HG03378 (cell line): ENCODE data around the gene LRBA.
A peak's percentile ranks its signal among the peaks of the same experiment; 100 is the strongest.
"Not testable (repeated sequence)": the region's sequence is repeated elsewhere in the genome, so short reads cannot be mapped to it uniquely, and the experiment has no call there.

Source experiments
- ATAC-seq: cut with Tn5 transposase; IDR thresholded peaks from one replicate; pipeline ENCODE4 v1.9.1; 2021; ENCODE audit warnings: mild to moderate bottlenecking, moderate library complexity; ENCODE audit not compliant: unreplicated experiment

LRBA gene

GRCh38 chr4:150451883-150452282 is 563.2 kb downstream of the LRBA start:
- no peak for ATAC-seq

GRCh38 chr4:150447356-150447755 is 567.7 kb downstream of the LRBA start:
- ATAC-seq, result no peak

DNA sequence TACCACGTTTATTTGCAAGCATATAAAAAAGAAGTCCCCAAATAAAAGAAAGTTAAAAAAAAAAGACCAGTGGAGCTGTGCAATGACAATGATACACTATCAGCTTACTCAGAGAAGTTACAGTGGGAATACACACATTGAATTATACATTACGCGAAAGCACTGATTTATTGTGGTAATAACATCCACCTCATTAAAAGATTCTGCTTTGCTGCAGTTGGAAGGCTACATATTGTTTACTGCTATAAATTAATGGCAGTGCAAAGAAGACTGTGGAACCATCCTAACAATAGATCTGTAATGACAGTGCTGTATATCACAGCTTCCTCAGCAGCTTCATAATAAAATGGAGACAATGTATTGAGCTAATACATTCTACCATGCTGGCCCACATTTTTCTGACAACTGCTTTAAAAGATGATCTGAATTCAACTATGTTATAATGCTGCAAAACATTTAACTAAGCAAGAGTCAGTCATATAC is 575.6 kb downstream of the LRBA start:
- ATAC-seq, result no peak

- peak; percentile 53 for ATAC-seq
Measured at GRCh38 chr4:150436598-150437370, 578.3 kb downstream of the LRBA start.

DNA sequence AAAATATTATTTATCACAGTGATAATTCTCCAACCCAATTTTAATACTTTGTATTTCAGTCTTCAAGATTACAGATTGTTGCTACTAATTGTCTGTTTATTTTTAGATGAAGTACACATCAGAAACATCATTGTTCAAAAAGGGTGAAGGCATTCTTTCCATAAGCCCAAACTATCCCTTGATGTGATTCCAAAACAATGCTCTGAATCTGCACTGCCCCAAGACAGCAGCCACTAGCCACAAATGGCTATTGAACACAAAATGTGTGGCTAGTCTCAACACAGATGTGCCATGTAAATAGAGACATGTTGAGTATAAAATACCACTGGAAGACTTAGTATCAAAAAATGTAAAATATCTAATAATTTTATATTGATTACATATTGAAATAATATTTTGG is 583.9 kb downstream of the LRBA start:
- ATAC-seq, result no peak

- ATAC-seq, result no peak
Measured at GRCh38 chr4:150425161-150425560, 589.9 kb downstream of the LRBA start.

DNA sequence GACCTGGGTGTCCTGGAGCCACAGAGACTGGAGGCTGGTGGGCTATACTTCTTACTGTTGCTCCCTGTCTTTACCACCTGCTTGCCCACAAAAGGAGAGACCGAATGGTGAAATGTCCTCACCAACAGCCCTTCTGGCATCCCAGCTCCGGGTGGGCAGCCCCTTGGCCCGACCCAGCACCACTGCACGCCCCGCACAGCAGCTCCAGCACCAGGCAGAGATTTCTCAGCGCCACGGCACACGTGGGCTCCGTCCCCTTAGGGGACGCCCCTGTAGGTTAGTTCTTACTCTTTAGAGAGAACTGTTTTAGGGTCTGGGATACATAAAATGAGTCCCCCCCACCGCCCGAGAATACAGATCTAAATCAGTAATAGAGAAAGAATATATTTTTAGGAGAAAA is 591.6 kb downstream of the LRBA start:
- no peak for ATAC-seq

GRCh38 chr4:150423074-150423473 is 592.0 kb downstream of the LRBA start:
- ATAC-seq, result no peak

DNA sequence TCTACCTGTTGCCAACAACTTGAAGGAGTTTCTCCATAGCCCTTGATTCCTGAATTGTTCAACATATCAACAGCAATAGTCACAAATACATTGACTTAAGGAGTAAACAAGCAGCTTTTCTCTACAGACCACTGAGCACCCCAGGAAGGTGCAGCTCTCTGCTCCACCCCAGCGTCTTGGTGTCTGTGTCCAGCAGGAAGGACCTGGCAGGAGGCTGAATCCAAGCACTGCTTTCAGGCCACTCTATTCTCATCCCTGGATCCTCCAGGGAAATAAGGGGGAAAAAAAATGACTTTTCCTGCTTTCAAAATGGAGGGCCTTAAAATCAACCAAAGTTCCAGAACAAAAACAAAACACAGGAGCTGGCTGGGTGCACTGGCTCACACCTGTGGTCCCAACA is 593.5 kb downstream of the LRBA start:
- ATAC-seq, result no peak

DNA sequence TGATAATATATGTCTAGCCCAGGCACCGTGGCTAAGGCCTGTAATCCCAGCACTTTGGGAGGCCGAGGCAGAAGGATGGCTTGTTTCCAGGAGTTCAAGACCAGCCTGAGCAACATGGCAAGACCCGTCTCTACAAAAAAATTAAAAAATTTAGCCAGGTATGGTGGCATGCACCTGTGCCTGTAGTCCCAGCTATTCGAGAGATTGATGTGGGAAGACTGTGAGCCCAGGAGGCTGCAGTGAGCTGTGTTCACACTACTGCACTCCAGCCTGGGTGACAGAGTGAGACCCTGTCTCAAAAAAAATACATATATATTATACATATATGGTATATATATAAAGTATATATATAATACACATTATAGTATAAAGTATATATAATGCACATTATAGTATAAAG is 595.1 kb downstream of the LRBA start:
- ATAC-seq, result no peak

DNA sequence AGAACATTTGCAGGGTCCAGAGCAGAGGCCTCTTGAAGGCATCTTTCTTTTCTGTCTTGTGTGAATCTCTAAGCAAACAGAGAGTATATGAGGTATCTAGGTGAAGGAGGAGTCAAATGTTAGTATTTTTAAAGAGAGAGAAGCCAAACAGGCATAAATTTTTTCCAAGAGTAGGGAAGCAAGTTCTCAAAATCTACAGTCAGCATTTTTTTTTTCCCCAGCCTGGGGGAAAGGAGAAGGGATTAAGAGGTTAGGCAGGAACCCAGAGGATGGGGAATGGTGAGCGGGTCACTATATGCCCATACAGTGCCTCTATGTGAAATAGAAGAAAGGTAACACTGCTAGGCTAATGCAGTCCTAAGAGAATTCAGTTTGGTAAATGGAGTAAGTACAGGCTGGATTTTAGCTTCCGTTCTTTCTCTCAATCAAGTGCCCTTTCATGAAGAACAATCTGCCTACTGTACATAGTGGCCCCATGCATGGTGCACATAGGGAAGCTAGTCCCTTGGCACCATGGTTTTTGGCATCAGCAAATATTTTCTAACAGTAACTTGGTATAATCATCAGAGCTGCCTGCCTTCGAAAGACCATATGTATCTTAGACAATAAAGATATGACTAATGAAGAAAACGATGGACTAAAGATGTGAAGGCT is 596.2 kb downstream of the LRBA start:
- no peak for ATAC-seq

GRCh38 chr4:150415213-150415612 is 599.9 kb downstream of the LRBA start:
- no peak for ATAC-seq

DNA sequence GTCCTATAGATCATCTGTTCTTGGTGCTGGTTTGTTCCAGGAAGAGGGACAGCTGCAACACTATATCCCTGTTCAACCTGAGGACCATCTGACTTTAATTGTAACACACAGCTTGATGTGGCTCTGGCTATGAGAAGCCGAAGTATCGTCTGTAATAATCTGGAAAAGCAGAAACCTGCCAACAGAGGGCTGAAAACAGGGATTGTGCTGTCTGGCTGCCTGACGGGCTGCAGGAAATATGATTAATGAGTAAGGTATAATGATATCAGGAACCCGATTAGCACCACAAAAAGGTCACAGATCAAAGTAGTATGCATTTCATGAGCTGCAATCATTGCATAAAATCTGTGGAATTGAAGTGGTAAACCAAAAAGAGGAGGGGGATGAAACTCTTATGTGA is 603.6 kb downstream of the LRBA start:
- ATAC-seq, result no peak

- peak; percentile 58 for ATAC-seq
Measured at GRCh38 chr4:150402871-150403272, 612.2 kb downstream of the LRBA start.

- ATAC-seq, result no peak
Measured at GRCh38 chr4:150401083-150401687, 613.9 kb downstream of the LRBA start.

GRCh38 chr4:150395872-150396271 is 619.2 kb downstream of the LRBA start:
- ATAC-seq, result no peak

DNA sequence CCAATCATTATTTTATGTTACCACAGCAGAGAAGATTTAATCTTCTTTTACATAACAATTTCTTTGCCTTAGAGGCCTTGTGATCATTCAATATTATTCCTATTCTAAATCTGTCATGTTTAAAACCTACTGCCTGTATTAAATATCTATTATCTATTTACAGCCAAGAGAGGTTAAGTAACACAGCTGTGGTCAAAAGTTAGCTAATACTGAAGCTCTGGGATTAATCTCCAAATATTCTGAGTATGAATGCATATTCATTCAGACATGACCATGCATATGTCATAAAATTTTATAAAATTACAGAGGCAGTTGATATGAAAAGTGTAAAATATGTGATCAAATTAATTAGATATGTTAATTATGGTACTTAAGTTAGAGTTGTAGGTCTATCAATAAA is 621.0 kb downstream of the LRBA start:
- no peak for ATAC-seq

GRCh38 chr4:150391052-150391451 is 624.0 kb downstream of the LRBA start:
- ATAC-seq, result no peak

GRCh38 chr4:150390531-150390910 is 624.6 kb downstream of the LRBA start:
- no peak for ATAC-seq

DNA sequence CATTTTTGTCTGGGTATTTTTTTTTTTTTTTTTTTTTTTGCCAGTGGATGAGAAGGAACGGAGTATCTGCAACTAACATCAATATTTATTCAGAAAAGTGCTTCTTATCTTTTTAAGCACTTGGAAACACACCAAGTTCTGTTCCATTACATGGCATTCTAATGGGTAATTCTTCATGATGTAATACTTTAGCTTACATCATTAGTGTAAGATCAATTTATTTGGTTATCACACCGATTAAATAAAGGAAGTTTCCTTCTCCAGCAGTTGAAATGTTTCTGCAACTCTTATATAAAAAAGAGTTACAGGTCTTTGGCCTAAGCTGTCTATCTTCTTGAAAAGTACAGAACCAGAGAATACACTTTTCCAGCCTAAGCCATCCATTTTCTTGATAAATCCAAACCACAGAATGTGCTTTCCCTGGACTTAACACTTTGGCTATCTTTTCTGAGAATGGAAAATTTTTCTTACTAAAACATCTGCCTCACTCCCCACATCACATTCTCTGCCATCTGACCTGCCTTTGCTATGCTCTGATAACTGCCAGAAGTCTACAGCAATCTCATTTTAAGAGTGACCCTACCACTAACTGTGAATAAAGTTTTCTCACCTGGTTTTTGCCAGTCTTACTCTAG is 625.1 kb downstream of the LRBA start:
- ATAC-seq, result no peak

- no peak for ATAC-seq
Measured at GRCh38 chr4:150387981-150388380, 627.1 kb downstream of the LRBA start.

GRCh38 chr4:150386415-150386814 is 628.7 kb downstream of the LRBA start:
- not testable (repeated sequence) for ATAC-seq
